Dendritic cell treated with granulocyte-macrophage colony-stimulating factor and Interleukin-4, amounts not matched to agents 40 ng/mL and 50 ng/mL, for 4 days (primary cell): Measurements from ENCODE around the gene PRMT1.

Experiments used
- H3K27ac Mint-ChIP-seq: one replicate; pipeline ENCODE4 v1.8.0; 2022; ENCODE audit warnings: mild to moderate bottlenecking, mixed read lengths
- H3K27me3 Mint-ChIP-seq: one replicate; pipeline ENCODE4 v1.8.0; 2022; ENCODE audit warnings: mild to moderate bottlenecking, mixed read lengths
- H3K36me3 Mint-ChIP-seq: one replicate; pipeline ENCODE4 v1.8.0; 2022; ENCODE audit warnings: low read depth, mixed read lengths
- H3K4me1 Mint-ChIP-seq: one replicate; pipeline ENCODE4 v1.8.0; 2022; ENCODE audit warnings: low read depth, mixed read lengths
- H3K4me3 Mint-ChIP-seq: one replicate; pipeline ENCODE4 v1.8.0; 2022; ENCODE audit warnings: mild to moderate bottlenecking, moderate library complexity, mixed read lengths
- H3K9me3 Mint-ChIP-seq: one replicate; pipeline ENCODE4 v1.8.0; 2022; ENCODE audit warnings: mixed read lengths
- intact Hi-C: fragments of 100-400 bp; cut with micrococcal nuclease; formaldehyde crosslinking; loops from one replicate; pipeline ENCODE4 v1.15.0; 2022

PRMT1 gene

DNA sequence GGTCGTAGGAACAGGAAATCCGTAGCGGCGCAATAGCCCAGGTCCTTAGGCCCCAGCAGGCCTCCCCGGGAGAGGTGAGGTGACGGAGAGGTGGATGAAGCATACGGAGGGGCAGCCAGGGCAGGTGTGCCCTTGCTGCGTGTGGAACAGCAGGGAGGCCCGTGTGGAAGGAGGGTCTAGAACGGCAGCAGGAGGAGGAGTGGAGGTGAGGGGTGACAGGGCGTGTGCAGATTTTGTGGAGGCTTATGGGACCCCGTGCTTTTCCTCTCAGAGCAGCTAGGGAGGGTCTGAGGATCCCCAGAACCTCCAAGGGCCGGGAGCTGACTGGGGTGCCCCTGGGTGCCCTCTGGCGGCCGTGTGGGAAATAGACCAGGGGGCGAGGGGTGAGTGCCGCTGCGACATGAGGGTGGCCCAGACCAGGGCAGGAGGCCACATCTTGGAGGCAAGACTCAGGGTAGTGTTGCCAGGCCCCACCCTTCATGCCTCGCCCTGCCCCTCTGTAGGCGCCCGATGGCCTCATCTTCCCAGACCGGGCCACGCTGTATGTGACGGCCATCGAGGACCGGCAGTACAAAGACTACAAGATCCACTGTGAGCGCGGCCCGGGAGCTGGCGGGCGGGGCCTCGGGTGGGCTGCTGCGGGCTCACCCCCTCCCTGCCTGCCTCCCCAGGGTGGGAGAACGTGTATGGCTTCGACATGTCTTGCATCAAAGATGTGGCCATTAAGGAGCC is 7.3 kb downstream of the PRMT1 start:
- no peak overlapping the region for H3K4me3 Mint-ChIP-seq
- H3K4me1 Mint-ChIP-seq: peaks cover 45% of the 10 kb centered on the region
- peaks cover 10% of the 10 kb centered on the region for H3K27me3 Mint-ChIP-seq
- H3K9me3 Mint-ChIP-seq: no peaks in the 10 kb centered on the region
- intact Hi-C loops: no loop called here
- H3K27ac Mint-ChIP-seq: peak overlapping the region; percentile 57
- peaks cover 97% of the 10 kb centered on the region for H3K36me3 Mint-ChIP-seq

- H3K4me3 Mint-ChIP-seq: no peak overlapping the region
- intact Hi-C loops: no loop called here
- H3K27ac Mint-ChIP-seq: no peak overlapping the region
- H3K9me3 Mint-ChIP-seq: no peaks in the 10 kb centered on the region
- H3K36me3 Mint-ChIP-seq: peaks cover 92% of the 10 kb centered on the region
- H3K27me3 Mint-ChIP-seq: peaks cover 17% of the 10 kb centered on the region
- peaks cover 45% of the 10 kb centered on the region for H3K4me1 Mint-ChIP-seq
Observed at GRCh38 chr19:49684983-49685553, 8.0 kb downstream of the PRMT1 start.

GRCh38 chr19:49685845-49686332 is 8.8 kb downstream of the PRMT1 start:
- no peaks in the 10 kb centered on the region for H3K9me3 Mint-ChIP-seq
- no peak overlapping the region for H3K27ac Mint-ChIP-seq
- intact Hi-C loops: no loop called here
- peaks cover 25% of the 10 kb centered on the region for H3K27me3 Mint-ChIP-seq
- peaks cover 87% of the 10 kb centered on the region for H3K36me3 Mint-ChIP-seq
- peaks cover 49% of the 10 kb centered on the region for H3K4me1 Mint-ChIP-seq
- no peak overlapping the region for H3K4me3 Mint-ChIP-seq

- intact Hi-C loops: no loop called here
- H3K27ac Mint-ChIP-seq: peak overlapping the region; percentile 58
- H3K36me3 Mint-ChIP-seq: peaks cover 80% of the 10 kb centered on the region
- peaks cover 52% of the 10 kb centered on the region for H3K4me1 Mint-ChIP-seq
- no peaks in the 10 kb centered on the region for H3K9me3 Mint-ChIP-seq
- H3K27me3 Mint-ChIP-seq: peaks cover 32% of the 10 kb centered on the region
- no peak overlapping the region for H3K4me3 Mint-ChIP-seq
Observed at GRCh38 chr19:49686503-49687088, 9.5 kb downstream of the PRMT1 start.

DNA sequence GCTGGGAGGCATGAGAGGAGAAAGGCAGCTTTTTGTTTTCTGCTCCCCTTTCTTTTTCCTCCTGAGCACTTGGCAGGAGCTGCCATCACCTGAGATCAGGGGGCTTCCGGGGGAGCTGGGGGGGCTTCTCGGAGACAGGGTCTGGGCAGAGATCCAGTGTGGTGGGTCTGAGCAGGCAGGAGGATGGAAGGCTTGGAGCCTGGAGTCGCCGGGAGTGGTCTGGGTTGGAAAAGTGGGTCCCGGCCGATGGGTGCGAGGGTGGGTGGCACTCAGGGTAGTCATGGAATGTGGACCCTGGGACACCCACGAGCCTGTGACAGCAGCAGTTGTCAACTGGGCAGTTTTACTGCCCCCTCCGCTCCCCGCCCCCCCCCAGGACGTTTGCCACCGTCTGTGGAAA is 10.1 kb downstream of the PRMT1 start:
- H3K9me3 Mint-ChIP-seq: no peaks in the 10 kb centered on the region
- peaks cover 74% of the 10 kb centered on the region for H3K36me3 Mint-ChIP-seq
- no peak overlapping the region for H3K4me3 Mint-ChIP-seq
- H3K4me1 Mint-ChIP-seq: peaks cover 52% of the 10 kb centered on the region
- peak overlapping the region; percentile 58 for H3K27ac Mint-ChIP-seq
- peaks cover 37% of the 10 kb centered on the region for H3K27me3 Mint-ChIP-seq
- intact Hi-C loops: no loop called here

DNA sequence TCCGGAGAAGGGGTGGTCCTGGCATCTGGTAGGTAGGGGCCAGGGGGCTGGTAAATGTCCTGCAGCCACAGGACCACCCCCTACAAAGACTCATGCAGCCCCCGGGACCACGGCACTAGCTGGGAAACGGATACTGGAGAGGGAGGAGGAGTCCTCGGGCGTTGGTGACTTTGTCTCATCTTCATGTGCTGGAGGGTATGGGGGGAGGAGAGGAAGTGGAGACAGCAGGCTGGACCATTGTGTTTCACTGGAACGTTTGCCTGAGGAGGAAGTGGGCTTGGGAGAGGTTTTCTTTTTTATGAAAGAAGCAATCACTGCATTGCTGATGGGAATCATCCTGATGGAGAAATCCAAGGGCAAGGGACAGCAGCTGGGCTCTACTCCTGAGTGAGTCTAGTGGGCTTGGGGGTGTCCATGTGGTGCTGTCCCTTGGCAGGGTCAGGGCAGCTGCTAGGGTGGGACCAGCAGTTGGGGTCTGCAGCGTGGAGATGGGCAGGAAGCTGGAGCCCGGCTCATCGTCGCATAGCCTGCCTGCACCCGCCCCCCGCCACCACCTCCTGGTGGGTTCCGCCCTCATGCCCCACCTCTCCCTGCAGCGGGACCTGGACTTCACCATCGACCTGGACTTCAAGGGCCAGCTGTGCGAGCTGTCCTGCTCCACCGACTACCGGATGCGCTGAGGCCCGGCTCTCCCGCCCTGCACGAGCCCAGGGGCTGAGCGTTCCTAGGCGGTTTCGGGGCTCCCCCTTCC is 10.7 kb downstream of the PRMT1 start:
- Mint-ChIP-seq H3K27me3 (peaks cover 43% of the 10 kb centered on the region), H3K27ac (peak overlapping the region; percentile 58), H3K9me3 (no peaks in the 10 kb centered on the region), H3K4me3 (no peak overlapping the region), H3K4me1 (peaks cover 52% of the 10 kb centered on the region), H3K36me3 (peaks cover 68% of the 10 kb centered on the region)
- intact Hi-C loops: no loop called here

DNA sequence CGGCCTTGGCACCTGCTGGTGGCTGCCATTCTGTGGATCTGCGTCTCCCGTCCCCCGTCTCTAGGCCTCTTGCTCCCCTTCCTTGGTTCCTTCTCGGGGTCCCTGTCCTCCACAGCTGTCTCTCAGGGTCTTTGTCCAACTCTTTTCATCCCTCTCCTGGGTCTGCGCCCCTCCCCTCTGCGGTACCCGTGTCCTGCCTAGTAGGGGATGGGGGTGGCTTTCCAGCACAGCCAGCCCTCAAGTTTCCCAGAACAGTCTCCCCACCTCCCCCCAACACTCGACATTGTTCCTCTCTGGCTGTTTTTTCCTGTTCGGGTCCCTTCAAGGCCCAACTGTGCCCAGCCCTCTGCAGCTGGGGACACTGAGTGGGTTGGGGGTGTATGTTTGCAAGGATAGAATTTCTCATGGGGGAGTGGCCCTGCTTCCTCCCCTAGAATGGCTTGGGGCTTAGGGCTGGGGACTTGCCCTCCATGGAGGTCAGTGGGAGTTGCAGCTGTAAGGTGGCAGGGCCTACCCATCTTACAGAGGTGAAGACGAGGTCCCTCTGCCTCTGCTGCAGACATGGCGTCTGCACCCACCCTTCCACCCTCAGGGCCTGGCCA is 11.6 kb downstream of the PRMT1 start:
- peaks cover 52% of the 10 kb centered on the region for H3K4me1 Mint-ChIP-seq
- H3K27me3 Mint-ChIP-seq: peaks cover 52% of the 10 kb centered on the region
- H3K27ac Mint-ChIP-seq: peak overlapping the region; percentile 61
- H3K36me3 Mint-ChIP-seq: peaks cover 59% of the 10 kb centered on the region
- no peaks in the 10 kb centered on the region for H3K9me3 Mint-ChIP-seq
- no peak overlapping the region for H3K4me3 Mint-ChIP-seq
- intact Hi-C loops: no loop called here

DNA sequence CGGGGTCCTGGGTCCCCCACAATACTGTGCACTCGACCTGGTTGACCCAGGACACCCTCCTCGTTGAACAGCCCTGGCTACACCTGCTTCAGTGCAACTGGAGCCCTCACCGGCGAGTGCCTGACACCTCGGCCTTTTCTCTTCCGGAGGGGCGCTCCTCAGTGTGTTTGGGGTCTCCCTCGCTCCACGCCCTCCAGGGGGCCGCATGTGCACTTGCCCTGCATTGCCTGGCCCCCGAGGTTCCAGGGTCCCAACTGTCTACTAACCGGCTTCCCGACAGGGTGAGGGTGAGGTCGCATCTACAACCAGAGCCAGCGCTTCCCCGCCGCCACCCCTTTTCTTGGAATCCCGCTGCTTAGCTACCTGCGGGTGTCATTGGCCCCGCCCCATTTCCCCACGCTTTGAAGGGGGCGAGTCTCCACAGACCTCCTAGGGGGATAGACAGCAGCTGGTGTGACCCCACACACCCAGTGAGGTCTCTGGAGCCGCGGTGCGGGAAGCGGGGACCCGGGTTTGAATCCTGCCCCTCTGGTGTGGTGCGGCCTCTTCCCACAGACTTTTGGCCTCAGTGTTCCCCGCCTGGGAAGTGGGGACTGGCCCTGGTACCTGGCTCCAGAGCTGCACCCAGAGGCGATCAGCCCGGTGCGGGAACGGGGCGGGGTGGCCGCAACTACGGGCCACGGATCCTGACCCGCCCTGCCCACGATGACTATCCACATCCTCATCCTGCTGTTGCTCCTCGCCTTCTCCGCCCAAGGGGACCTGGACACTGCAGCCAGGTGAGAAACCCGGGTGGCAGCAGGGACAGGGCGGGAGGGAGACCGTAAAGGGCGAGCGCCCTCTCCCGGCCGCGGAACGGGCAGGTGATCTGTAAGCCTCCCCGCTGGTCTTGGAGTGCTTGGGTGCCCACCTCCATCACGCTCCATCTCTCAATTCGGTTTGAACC is 12.3 kb downstream of the PRMT1 start, which contains the start of gene ADM5:
TSS of gene ADM5 (plus strand) at position 462 of the 946 bp plus-strand sequence. CDS start at position 706, 244 bp downstream.
- H3K4me1 Mint-ChIP-seq: peaks cover 47% of the 10 kb centered on the region
- peak within 1 kb of the TSS; percentile 61 for H3K27ac Mint-ChIP-seq
- peak within 1 kb of the TSS; percentile 52 for H3K4me3 Mint-ChIP-seq
- H3K9me3 Mint-ChIP-seq: no peaks in the 10 kb centered on the region
- intact Hi-C loops: no loop called here
- peaks cover 52% of the 10 kb centered on the region for H3K36me3 Mint-ChIP-seq
- peaks cover 54% of the 10 kb centered on the region for H3K27me3 Mint-ChIP-seq

- peaks cover 58% of the 10 kb centered on the region for H3K27me3 Mint-ChIP-seq
- peaks cover 47% of the 10 kb centered on the region for H3K4me1 Mint-ChIP-seq
- peaks cover 44% of the 10 kb centered on the region for H3K36me3 Mint-ChIP-seq
- H3K27ac Mint-ChIP-seq: peak overlapping the region; percentile 57
- no peaks in the 10 kb centered on the region for H3K9me3 Mint-ChIP-seq
- peak overlapping the region; percentile 52 for H3K4me3 Mint-ChIP-seq
- intact Hi-C loops: no loop called here
Observed at GRCh38 chr19:49690079-49690655, 13.1 kb downstream of the PRMT1 start.

DNA sequence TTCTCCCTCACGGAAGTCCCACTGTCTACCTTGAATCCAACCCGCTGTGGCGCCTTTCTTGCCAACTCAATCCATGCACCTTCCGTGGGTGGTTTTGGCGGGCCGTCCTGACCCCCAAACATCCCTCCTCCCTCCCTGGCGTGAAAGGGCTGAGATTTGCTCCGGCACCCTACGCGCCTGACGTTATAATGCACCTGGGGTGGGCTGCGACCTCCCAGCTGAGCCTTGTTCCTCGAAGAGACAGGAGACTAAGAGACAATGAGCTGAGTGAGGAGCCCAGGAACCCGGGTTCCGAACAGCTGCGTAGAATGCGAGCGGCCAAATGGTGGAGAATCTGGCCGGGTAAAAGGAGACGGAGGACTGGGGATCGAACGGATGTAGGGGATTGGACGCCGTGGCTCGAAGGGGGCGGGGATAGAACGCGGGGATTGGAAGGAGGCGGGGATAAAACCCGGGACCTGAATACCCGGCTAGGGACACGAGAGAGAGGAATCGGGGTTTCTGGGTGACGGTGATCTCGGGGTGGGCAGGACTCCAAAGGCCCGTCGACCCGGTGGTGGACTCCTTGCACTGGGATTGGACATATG is 13.7 kb downstream of the PRMT1 start, which contains the start of gene CPT1C:
TSS of gene CPT1C (plus strand) at position 461 of the 587 bp plus-strand sequence. CDS start 1,137 bp downstream, outside the sequence.
- H3K36me3 Mint-ChIP-seq: peaks cover 38% of the 10 kb centered on the region
- peak within 1 kb of the TSS; percentile 57 for H3K27ac Mint-ChIP-seq

DNA sequence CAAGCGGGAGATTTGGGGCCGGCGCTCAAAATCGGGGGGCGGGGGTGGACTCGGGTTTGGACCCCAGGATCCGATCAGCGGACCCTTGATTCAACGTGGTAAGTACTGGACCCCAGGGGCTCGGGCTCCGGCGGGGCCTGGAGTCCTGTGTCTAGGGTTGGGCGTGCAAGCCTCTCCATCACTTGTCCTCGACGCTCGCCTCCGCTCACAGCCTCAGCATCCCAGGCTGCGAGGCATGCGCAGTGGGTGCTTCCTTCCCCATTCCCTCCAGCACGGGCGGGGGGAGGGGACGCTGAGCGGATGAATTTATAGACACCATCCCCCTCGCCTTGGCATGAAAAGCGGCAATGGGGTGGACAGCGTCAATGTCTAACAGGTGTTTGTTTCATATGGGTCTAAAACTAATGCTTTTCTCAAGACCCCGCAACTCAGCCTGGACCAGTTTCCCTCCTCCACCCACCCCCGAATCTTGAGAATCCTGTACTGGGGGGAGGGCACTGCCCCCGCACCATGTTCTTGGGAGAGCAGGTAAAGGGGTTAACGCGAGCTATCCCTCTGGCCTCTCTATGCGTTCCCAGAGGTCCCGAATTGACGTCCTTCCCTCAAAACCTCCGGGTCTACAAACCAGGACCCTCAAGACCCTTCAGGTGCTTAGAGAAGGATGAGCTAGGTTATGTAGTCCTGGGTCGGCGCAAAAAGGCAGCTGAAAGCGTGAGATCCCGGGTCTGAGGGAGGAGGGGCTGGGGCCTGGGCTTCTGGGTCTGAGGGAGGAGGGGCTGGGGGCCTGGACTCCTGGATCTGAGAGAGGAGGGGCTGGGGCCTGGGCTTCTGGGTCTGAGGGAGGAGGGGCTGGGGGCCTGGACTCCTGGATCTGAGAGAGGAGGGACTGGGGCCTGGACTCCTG is 14.4 kb downstream of the PRMT1 start:
- no peak overlapping the region for H3K27ac Mint-ChIP-seq
- peaks cover 47% of the 10 kb centered on the region for H3K4me1 Mint-ChIP-seq
- intact Hi-C loops: no loop called here
- peaks cover 31% of the 10 kb centered on the region for H3K36me3 Mint-ChIP-seq
- H3K27me3 Mint-ChIP-seq: peaks cover 58% of the 10 kb centered on the region
- no peaks in the 10 kb centered on the region for H3K9me3 Mint-ChIP-seq
- peak overlapping the region; percentile 52 for H3K4me3 Mint-ChIP-seq

More for the DNA sequence above, 13.7 kb downstream of the PRMT1 start, which contains the start of gene CPT1C:
- intact Hi-C loops: no loop called here
- peak within 1 kb of the TSS; percentile 52 for H3K4me3 Mint-ChIP-seq
- H3K4me1 Mint-ChIP-seq: peaks cover 47% of the 10 kb centered on the region
- no peaks in the 10 kb centered on the region for H3K9me3 Mint-ChIP-seq
- peaks cover 58% of the 10 kb centered on the region for H3K27me3 Mint-ChIP-seq
